PC-9 (cell line): ENCODE data around the gene SSR3. TPM values are rescaled to one million over a fixed set of nuclear protein-coding genes. Genes with fewer than 3 reads are reported as not detected.
"Not testable (repeated sequence)": the region's sequence is repeated elsewhere in the genome, so short reads cannot be mapped to it uniquely, and the experiment has no call there.

Experiments
- BruUV-seq: library from RNA; stranded (reverse); fragments of 400-500 nt; replicated peaks from 2 replicates; lab custom pipeline; 2021; lab: Mats Ljungman, UMichigan
- CTCF ChIA-PET: fragments of 300-600 bp; sonication (Branson Sonifier 250); formaldehyde crosslinking; loops from one replicate; lab custom pipeline; 2022; ENCODE audit warnings: antibody characterized with exemption; lab: Charles Lee
- POLR2A ChIA-PET: fragments of 300-600 bp; sonication (Branson Sonifier 250); formaldehyde crosslinking; loops from one replicate; lab custom pipeline; 2022; ENCODE audit warnings: antibody characterized with exemption; ENCODE audit not compliant: unreplicated experiment; lab: Charles Lee
- DNase-seq, 2 experiments: peaks; one replicate each; pipeline versions ENCODE4 v3.0.0 to v3.0.0-alpha.2; 2015 to 2022; ENCODE audit warnings: mixed read lengths in 1 of 2
- H2AFZ ChIP-seq: fragments of 200-600 bp; sonication (generic); 2 replicates; pipeline ENCODE4 v1.8.1; 2017; ENCODE audit warnings: antibody characterized with exemption
- H3F3A ChIP-seq: fragments of 200-600 bp; sonication (generic); 2 replicates; pipeline ENCODE4 v1.8.1; 2017; ENCODE audit warnings: antibody characterized with exemption, mild to moderate bottlenecking, low read depth; ENCODE audit not compliant: insufficient read depth
- H3K27ac ChIP-seq: fragments of 200-600 bp; sonication (generic); 2 replicates; pipeline ENCODE4 v1.6.1; 2016; ENCODE audit warnings: mixed run types
- H3K27me3 ChIP-seq: fragments of 200-600 bp; sonication (generic); 2 replicates; pipeline ENCODE4 v1.6.1; 2016; ENCODE audit warnings: low read depth, mixed run types; ENCODE audit not compliant: insufficient read depth
- H3K36me3 ChIP-seq: fragments of 200-600 bp; sonication (generic); 2 replicates; pipeline ENCODE4 v1.6.1; 2016; ENCODE audit warnings: low read depth, mixed run types
- H3K4me1 ChIP-seq: fragments of 200-600 bp; sonication (generic); replicated peaks from 2 replicates; pipeline ENCODE4 v1.6.1; 2016; ENCODE audit warnings: mixed run types; ENCODE audit not compliant: insufficient read depth
- H3K4me2 ChIP-seq: fragments of 200-600 bp; sonication (generic); 2 replicates; pipeline ENCODE4 v1.6.1; 2017; ENCODE audit warnings: mixed run types
- H3K4me3 ChIP-seq: fragments of 200-600 bp; sonication (generic); 2 replicates; pipeline ENCODE4 v1.6.1; 2016; ENCODE audit warnings: mixed run types
- H3K79me2 ChIP-seq: fragments of 200-600 bp; sonication (generic); 2 replicates; pipeline ENCODE4 v1.6.1; 2017; ENCODE audit warnings: low read depth, mixed run types
- H3K9me2 ChIP-seq: fragments of 200-600 bp; sonication (generic); 2 replicates; pipeline ENCODE4 v1.8.1; 2017; ENCODE audit warnings: mild to moderate bottlenecking; ENCODE audit not compliant: insufficient read depth
- H3K9me3 ChIP-seq: fragments of 200-600 bp; sonication (generic); 2 replicates; pipeline ENCODE4 v1.8.1; 2016; ENCODE audit warnings: low read depth; ENCODE audit not compliant: insufficient read depth
- H4K20me1 ChIP-seq: fragments of 200-600 bp; sonication (generic); 2 replicates; pipeline ENCODE4 v1.8.1; 2017; ENCODE audit not compliant: insufficient read depth
- CTCF ChIP-seq: fragments of 200-600 bp; sonication (generic); conservative IDR thresholded peaks from 2 replicates; pipeline ENCODE4 v1.6.1; 2017; ENCODE audit warnings: mixed run types, antibody characterized with exemption, mild to moderate bottlenecking, moderate library complexity
- EZH2 ChIP-seq: fragments of 200-600 bp; sonication (generic); IDR thresholded peaks from 2 replicates; pipeline ENCODE4 v1.8.0; 2017; ENCODE audit warnings: antibody characterized with exemption, low read depth
- intact Hi-C: fragments of 100-400 bp; cut with micrococcal nuclease; formaldehyde crosslinking; loops from one replicate; pipeline ENCODE4 v1.10.0; 2022; ENCODE audit not compliant: unreplicated experiment
- total RNA-seq: library from RNA; stranded (reverse); gene quantifications from 2 replicates; pipeline ENCODE4 v1.2.3, GENCODE V29; 2021

The SSR3 gene
- total RNA-seq, 1 experiment from 2014 or later, result 152 TPM

- Histone ChIP-seq H3K9me2 (no peaks in the 10 kb centered on the region; the same call in 1 of the 2 replicates), H3K4me1 (no peaks in the 10 kb centered on the region), H3K36me3 (no peaks in the 10 kb centered on the region), H3F3A (no peaks in the 10 kb centered on the region), H3K79me2 (no peaks in the 10 kb centered on the region), H3K9me3 (no peaks in the 10 kb centered on the region), H3K4me3 (no peak overlapping the region), H4K20me1 (no peaks in the 10 kb centered on the region), H3K4me2 (no peak overlapping the region), H3K27ac (no peak overlapping the region), H2AFZ (no peak overlapping the region), H3K27me3 (no peaks in the 10 kb centered on the region)
- POLR2A ChIA-PET, result no interaction called here
- CTCF ChIA-PET, result no interaction called here
- BruUV-seq, result no TSS peak
- no peak for DNase-seq
- intact Hi-C loops, result no loop called here
- TF ChIP-seq EZH2 (no peak), CTCF (no peak)
These were observed 20.7 kb upstream of the SSR3 start for GRCh38 chr3:156575641-156576040.

GRCh38 chr3:156569881-156570280 is 15.0 kb upstream of the SSR3 start:
- H3K36me3 ChIP-seq, CTCF ChIA-PET, H4K20me1 ChIP-seq, H3K79me2 ChIP-seq, H3K9me2 ChIP-seq, POLR2A ChIA-PET, H3K27me3 ChIP-seq, H3K27ac ChIP-seq, H3K4me2 ChIP-seq, DNase-seq, intact Hi-C loops, BruUV-seq, H3K9me3 ChIP-seq, H3K4me3 ChIP-seq, H3K4me1 ChIP-seq, H3F3A ChIP-seq: not testable (repeated sequence)
- H2AFZ ChIP-seq, result peak overlapping the region; percentile 39; the same call in 1 of the 2 replicates

GRCh38 chr3:156569016-156569415 is 14.1 kb upstream of the SSR3 start:
- intact Hi-C loops, CTCF ChIA-PET, H4K20me1 ChIP-seq, H2AFZ ChIP-seq, H3K79me2 ChIP-seq, H3K4me1 ChIP-seq, H3K27ac ChIP-seq, H3F3A ChIP-seq, H3K36me3 ChIP-seq, H3K4me2 ChIP-seq, H3K4me3 ChIP-seq, DNase-seq, POLR2A ChIA-PET, H3K27me3 ChIP-seq, BruUV-seq, H3K9me2 ChIP-seq, H3K9me3 ChIP-seq: not testable (repeated sequence)

- Histone ChIP-seq H3K36me3 (no peaks in the 10 kb centered on the region), H3K27me3 (no peaks in the 10 kb centered on the region), H3K4me1 (no peaks in the 10 kb centered on the region), H2AFZ (no peak overlapping the region; the same call in 1 of the 2 replicates), H3K4me2 (no peak overlapping the region), H3K27ac (no peak overlapping the region), H3K9me2 (peaks cover 4% of the 10 kb centered on the region; the same call in 1 of the 2 replicates), H3F3A (no peaks in the 10 kb centered on the region), H3K79me2 (no peaks in the 10 kb centered on the region), H3K9me3 (no peaks in the 10 kb centered on the region), H4K20me1 (no peaks in the 10 kb centered on the region), H3K4me3 (no peak overlapping the region)
- peak in 1 of 2 experiments; percentile 35 for DNase-seq
- POLR2A ChIA-PET, result no interaction called here
- intact Hi-C loops, result no loop called here
- no TSS peak for BruUV-seq
- CTCF ChIA-PET, result no interaction called here
- TF ChIP-seq CTCF (no peak), EZH2 (no peak)
These were observed 9.2 kb upstream of the SSR3 start for GRCh38 chr3:156563900-156564682.

GRCh38 chr3:156562486-156562885 is 7.6 kb upstream of the SSR3 start:
- BruUV-seq, POLR2A ChIA-PET, CTCF ChIA-PET: not testable (repeated sequence)

More at GRCh38 chr3:156562486-156562885, 7.6 kb upstream of the SSR3 start:
- H3K27ac ChIP-seq, H2AFZ ChIP-seq, H3K4me2 ChIP-seq, H3F3A ChIP-seq, H4K20me1 ChIP-seq, intact Hi-C loops, H3K4me3 ChIP-seq, H3K27me3 ChIP-seq, H3K9me2 ChIP-seq, H3K79me2 ChIP-seq, H3K9me3 ChIP-seq, H3K4me1 ChIP-seq, H3K36me3 ChIP-seq: not testable (repeated sequence)
- DNase-seq, result peak in 1 of 2 experiments; percentile 23
